Thyroid gland (tissue), 4 donors: Measurements from ENCODE around the gene ZNF558.

ENCODE experiments used
- POLR2A ChIP-seq, 2 donors: fragments of 450-650 bp; IDR thresholded peaks; one replicate each; pipeline ENCODE4 v1.6.1; 2017; ENCODE audit warnings: antibody characterized with exemption in 2 of 2, mild to moderate bottlenecking in 2 of 2, moderate library complexity in 1 of 2
- TF ChIP-seq, protein P1 (sequence below), 6 experiments: fragments of 200-600 bp in 3 of 6; fragments of 450-650 bp in 3 of 6; sonication (generic) in 3 of 6; IDR thresholded peaks; one replicate each; pipeline ENCODE4 v1.5.1; 2016 to 2019; ENCODE audit warnings: antibody characterized with exemption in 6 of 6, mild to moderate bottlenecking in 2 of 6, inconsistent platforms in 1 of 6, moderate library complexity in 1 of 6

DNA sequence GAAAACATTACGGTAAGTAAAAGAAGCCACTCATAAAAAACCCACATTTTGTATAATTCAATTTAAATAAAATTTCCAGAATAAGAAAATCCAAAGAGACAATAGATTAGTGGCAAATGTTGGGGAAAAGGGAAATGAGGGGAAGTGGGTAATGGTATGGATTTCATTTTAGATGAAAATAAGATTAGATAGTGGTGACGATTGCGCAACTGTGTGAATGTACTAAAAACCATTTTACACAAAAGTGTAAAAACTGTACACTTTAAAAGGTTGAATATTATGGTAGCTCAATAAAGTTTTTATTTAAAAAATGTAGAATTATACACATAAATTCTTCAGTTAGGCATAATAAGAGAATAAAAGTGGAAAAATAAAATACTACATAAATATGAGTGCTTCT, 3.8 kb upstream of the ZNF558 start:
- TF ChIP-seq POLR2A (IDR thresholded peaks at IDR 0.05) = no peak
- TF ChIP-seq, protein P1, sequence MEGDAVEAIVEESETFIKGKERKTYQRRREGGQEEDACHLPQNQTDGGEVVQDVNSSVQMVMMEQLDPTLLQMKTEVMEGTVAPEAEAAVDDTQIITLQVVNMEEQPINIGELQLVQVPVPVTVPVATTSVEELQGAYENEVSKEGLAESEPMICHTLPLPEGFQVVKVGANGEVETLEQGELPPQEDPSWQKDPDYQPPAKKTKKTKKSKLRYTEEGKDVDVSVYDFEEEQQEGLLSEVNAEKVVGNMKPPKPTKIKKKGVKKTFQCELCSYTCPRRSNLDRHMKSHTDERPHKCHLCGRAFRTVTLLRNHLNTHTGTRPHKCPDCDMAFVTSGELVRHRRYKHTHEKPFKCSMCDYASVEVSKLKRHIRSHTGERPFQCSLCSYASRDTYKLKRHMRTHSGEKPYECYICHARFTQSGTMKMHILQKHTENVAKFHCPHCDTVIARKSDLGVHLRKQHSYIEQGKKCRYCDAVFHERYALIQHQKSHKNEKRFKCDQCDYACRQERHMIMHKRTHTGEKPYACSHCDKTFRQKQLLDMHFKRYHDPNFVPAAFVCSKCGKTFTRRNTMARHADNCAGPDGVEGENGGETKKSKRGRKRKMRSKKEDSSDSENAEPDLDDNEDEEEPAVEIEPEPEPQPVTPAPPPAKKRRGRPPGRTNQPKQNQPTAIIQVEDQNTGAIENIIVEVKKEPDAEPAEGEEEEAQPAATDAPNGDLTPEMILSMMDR (IDR thresholded peaks at IDR 0.05) = no peak
